ENCODE data around the gene AGXT2. TPM values are rescaled to one million over a fixed set of nuclear protein-coding genes. Genes with fewer than 3 reads are reported as not detected.
A peak's percentile ranks its signal among the peaks of the same experiment; 100 is the strongest.

The AGXT2 gene, protein sequence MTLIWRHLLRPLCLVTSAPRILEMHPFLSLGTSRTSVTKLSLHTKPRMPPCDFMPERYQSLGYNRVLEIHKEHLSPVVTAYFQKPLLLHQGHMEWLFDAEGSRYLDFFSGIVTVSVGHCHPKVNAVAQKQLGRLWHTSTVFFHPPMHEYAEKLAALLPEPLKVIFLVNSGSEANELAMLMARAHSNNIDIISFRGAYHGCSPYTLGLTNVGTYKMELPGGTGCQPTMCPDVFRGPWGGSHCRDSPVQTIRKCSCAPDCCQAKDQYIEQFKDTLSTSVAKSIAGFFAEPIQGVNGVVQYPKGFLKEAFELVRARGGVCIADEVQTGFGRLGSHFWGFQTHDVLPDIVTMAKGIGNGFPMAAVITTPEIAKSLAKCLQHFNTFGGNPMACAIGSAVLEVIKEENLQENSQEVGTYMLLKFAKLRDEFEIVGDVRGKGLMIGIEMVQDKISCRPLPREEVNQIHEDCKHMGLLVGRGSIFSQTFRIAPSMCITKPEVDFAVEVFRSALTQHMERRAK
- 0.13 TPM in 1 of 2 replicates, not detected in the other for total RNA-seq (2016; rRNA removed; fragmentation: Illumina TruSeq; extraction: Trizol)
- total RNA-seq (2016; cell fraction: cytosol; rRNA removed; fragmentation: Illumina TruSeq; extraction: Trizol; ENCODE audit: low read depth): not detected in 2 replicates
- 0.19 TPM in 1 of 2 replicates, not detected in the other for total RNA-seq (2016; cell fraction: insoluble cytoplasmic fraction; rRNA removed; fragmentation: Illumina TruSeq; extraction: Trizol)
- total RNA-seq (2016; cell fraction: membrane; rRNA removed; fragmentation: Illumina TruSeq; extraction: Trizol): not detected in 2 replicates
- not detected in 2 replicates for total RNA-seq (2016; cell fraction: nucleus; rRNA removed; fragmentation: Illumina TruSeq; extraction: Trizol)
- polyA plus RNA-seq (2011; rRNA removed): 0.04 and 0.05 TPM in 2 replicates
- polyA plus RNA-seq (2011; cell fraction: cytosol; rRNA removed): not detected in 2 replicates
- not detected in 2 replicates for polyA plus RNA-seq (2011; cell fraction: nucleus; rRNA removed)
- polyA plus RNA-seq (2012): 0.19 TPM in 1 of 2 replicates, not detected in the other
- polyA plus RNA-seq (2016; cell fraction: cytosol; fragmentation: Illumina TruSeq; extraction: Trizol; ENCODE audit: low read depth): not detected in 2 replicates
- 0.14 and 0.30 TPM in 2 replicates for polyA plus RNA-seq (2016; cell fraction: insoluble cytoplasmic fraction; fragmentation: Illumina TruSeq; extraction: Trizol; ENCODE audit: low read depth)
- not detected in 2 replicates for polyA plus RNA-seq (2016; cell fraction: membrane; fragmentation: Illumina TruSeq; extraction: Trizol; ENCODE audit: low read depth)
- polyA plus RNA-seq (2016; cell fraction: nucleus; fragmentation: Illumina TruSeq; extraction: Trizol; ENCODE audit: insufficient read depth, low read depth): not detected in 2 replicates
- 0.08 TPM in 1 of 2 replicates, not detected in the other for polyA minus RNA-seq (2011; rRNA and poly(A)+ RNA removed; ENCODE audit: low replicate concordance)
- not detected in 2 replicates for polyA minus RNA-seq (2011; cell fraction: cytosol; rRNA and poly(A)+ RNA removed)
- polyA minus RNA-seq (2011; cell fraction: nucleus; rRNA and poly(A)+ RNA removed): not detected in 2 replicates
- percentile 16 among the genes with signal in this experiment for Bru-seq, nascent RNA
- percentile 17 among the genes with signal in this experiment for BruChase-seq, experiment 1, labeled RNA remaining after a 6-hour chase
- BruChase-seq, experiment 2, labeled RNA remaining after a 2-hour chase: percentile 21 among the genes with signal in this experiment
- long read RNA-seq, experiment 1: 0 reads
- long read RNA-seq, experiment 2: 0 reads

- intact Hi-C loops (cut with micrococcal nuclease; ENCODE audit: unreplicated experiment) (no loop called here), in situ Hi-C loops (cut with HindIII; ENCODE audit: extremely low pct_ligation_motif_present, low pct_unique_long_range_greater_than_20kb) (no loop called here)
- TF ChIP-seq HMG20A (CRISPR knock-in tag; IDR thresholded peaks at IDR 0.05; ENCODE audit: borderline replicate concordance): 0 out of 2 replicates have a peak, but pooled peaks have one; percentile 17
- no peak for TF ChIP-seq ZBTB1 (CRISPR knock-in tag; IDR thresholded peaks at IDR 0.05; ENCODE audit: borderline replicate concordance)
- TF ChIP-seq HNF4A (CRISPR knock-in tag; IDR thresholded peaks at IDR 0.05): peak; percentile 67
- TF ChIP-seq XRCC5 (optimal IDR thresholded peaks at IDR 0.05; ENCODE audit: low read length): peak; percentile 22
- no peak for TF ChIP-seq HOXD1 (CRISPR knock-in tag; IDR thresholded peaks at IDR 0.05)
- TF ChIP-seq, protein P1, sequence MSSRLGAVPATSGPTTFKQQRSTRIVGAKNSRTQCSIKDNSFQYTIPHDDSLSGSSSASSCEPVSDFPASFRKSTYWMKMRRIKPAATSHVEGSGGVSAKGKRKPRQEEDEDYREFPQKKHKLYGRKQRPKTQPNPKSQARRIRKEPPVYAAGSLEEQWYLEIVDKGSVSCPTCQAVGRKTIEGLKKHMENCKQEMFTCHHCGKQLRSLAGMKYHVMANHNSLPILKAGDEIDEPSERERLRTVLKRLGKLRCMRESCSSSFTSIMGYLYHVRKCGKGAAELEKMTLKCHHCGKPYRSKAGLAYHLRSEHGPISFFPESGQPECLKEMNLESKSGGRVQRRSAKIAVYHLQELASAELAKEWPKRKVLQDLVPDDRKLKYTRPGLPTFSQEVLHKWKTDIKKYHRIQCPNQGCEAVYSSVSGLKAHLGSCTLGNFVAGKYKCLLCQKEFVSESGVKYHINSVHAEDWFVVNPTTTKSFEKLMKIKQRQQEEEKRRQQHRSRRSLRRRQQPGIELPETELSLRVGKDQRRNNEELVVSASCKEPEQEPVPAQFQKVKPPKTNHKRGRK (CRISPR knock-in tag; IDR thresholded peaks at IDR 0.05): peak; percentile 82; the same call in 1 of the 2 replicates
- no peak for TF ChIP-seq SOX13 (IDR thresholded peaks at IDR 0.05)
- TF ChIP-seq SOX13 (CRISPR knock-in tag; conservative IDR thresholded peaks at IDR 0.05 in 1 of 2, IDR thresholded peaks at IDR 0.05 in 1 of 2): no peak
- TF ChIP-seq ZNF816 (CRISPR knock-in tag; IDR thresholded peaks at IDR 0.05; ENCODE audit: borderline replicate concordance): no peak
- Histone ChIP-seq H3K4me3 (replicated peaks in 1 of 3; ENCODE audit: insufficient read depth in 1 of 3, low read depth in 2 of 3, low read length in 3 of 3) (0 out of 6 replicates have a peak within 1 kb of the TSS, but pooled peaks of 1 of the 3 experiments have one; percentile 5), H3K27me3 (ENCODE audit: control insufficient read depth in 1 of 2, insufficient read depth in 2 of 2, low read length in 2 of 2) (no peaks in the 10 kb centered on the region), H3K9me3 (ENCODE audit: low read length) (no peaks in the 10 kb centered on the region), H3K79me2 (ENCODE audit: insufficient read depth, low read length) (no peaks in the 10 kb centered on the region), H2AFZ (ENCODE audit: low read length) (no peak within 1 kb of the TSS), H3K36me3 (replicated peaks in 1 of 2; ENCODE audit: control insufficient read depth in 1 of 2, insufficient read depth in 2 of 2, low read length in 2 of 2) (no peaks in the 10 kb centered on the region), H3K27ac (ENCODE audit: extremely low read length, insufficient read depth, low read length) (no peak within 1 kb of the TSS), H3K4me2 (ENCODE audit: low read depth, low read length) (peak within 1 kb of the TSS; percentile 60), H3K4me1 (ENCODE audit: insufficient read depth, low read length) (peaks cover 52% of the 10 kb centered on the region), H4K20me1 (ENCODE audit: insufficient read depth, low read length) (no peaks in the 10 kb centered on the region), H3K9ac (ENCODE audit: insufficient read depth, low read depth, low read length) (no peak within 1 kb of the TSS)
- POLR2A ChIA-PET: no interaction called here
- no TSS peak for BruUV-seq (replicated peaks)
- CTCF ChIA-PET (ENCODE audit: low intra/inter-chr PET ratio, low total read pairs): no interaction called here
- ATAC-seq: peak; percentile 79
- peak; percentile 30 for FAIRE-seq
- DNase-seq (ENCODE audit: low spot score): no peak
- WGBS (ENCODE audit: low lambda C conversion rate): 19% methylated on average over 8 of the region's 8 CpGs
These were observed at the start of gene AGXT2 for GRCh38 chr5:35047785-35048404. Gene AGXT2, minus strand, starts transcription at chr5:35047949. Its CDS starts 57 bp downstream, at chr5:35047892.
